ENCODE measurements around the gene BET1. TPM values are rescaled to one million over a fixed set of nuclear protein-coding genes. Genes with fewer than 3 reads are reported as not detected.

Gene BET1
- total and polyA plus RNA-seq, 2 of the 8 experiments (the other 6 are each of a cell fraction or from before 2014, with no cell fraction given) = 20.6 to 31.7 TPM

DNA sequence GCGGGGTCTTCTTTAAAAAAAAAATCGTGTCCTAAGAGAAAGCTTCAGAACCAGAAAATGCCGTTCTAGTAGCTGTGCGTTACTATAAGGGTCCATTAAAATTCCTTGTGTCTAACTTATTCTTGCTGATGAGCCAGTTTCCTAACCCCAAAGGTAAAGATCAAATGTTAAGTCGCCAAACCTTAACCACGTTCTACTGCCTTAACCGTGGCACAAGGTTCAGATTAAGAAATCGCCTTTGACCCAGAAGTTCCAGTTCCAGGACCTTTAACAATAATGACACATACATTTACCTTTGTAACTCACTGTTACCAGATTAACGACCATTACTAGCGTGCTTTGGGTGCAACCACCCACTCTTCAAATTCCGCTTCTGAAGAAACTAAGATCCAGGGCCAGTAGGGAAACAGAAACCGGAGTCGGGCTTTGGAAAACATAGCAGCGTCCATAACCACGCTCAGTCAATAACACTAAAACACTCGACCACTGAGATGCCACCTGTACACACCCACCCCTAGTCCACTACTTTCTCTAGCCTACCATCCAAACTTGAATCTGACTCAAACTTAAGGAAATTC, 620 bp downstream of the BET1 start (continued):
- TF ChIP-seq SRF (IDR thresholded peaks at IDR 0.05; ENCODE audit: low read depth, low read length) = no peak
- TF ChIP-seq BACH1 (IDR thresholded peaks at IDR 0.05; ENCODE audit: low read length) = no peak
- no peak for TF ChIP-seq JUND (IDR thresholded peaks at IDR 0.05; ENCODE audit: low read length)
- no peak for TF ChIP-seq PHF8 (conservative IDR thresholded peaks at IDR 0.05; ENCODE audit: low read depth, low read length)
- TF ChIP-seq RBBP5 (IDR thresholded peaks at IDR 0.05; ENCODE audit: borderline replicate concordance, low read depth, low read length) = no peak
- no peak for TF ChIP-seq RFX5 (IDR thresholded peaks at IDR 0.05; ENCODE audit: borderline replicate concordance, low read depth, low read length)
- TF ChIP-seq RAD21 (IDR thresholded peaks at IDR 0.05 in 1 of 2, conservative IDR thresholded peaks at IDR 0.05 in 1 of 2; ENCODE audit: low read depth in 2 of 2, low read length in 2 of 2) = no peak
- no peak for TF ChIP-seq POLR2A (IDR thresholded peaks at IDR 0.05; ENCODE audit: control extremely low read depth in 1 of 2, low read depth in 2 of 2, low read length in 2 of 2)
